NCI-H524 treated with DMSO at 0.1 percent for 48 hours (cell line): Measurements from ENCODE around the gene MAST4.

Experiments
- DNase-seq: peaks from one replicate; lab custom pipeline; 2025; lab: John Stamatoyannopoulos, UW

MAST4 gene

GRCh38 chr5:67020096-67020615, 424.0 kb downstream of the MAST4 start:
- DNase-seq = no peak

- DNase-seq = no peak
Measured at GRCh38 chr5:67021031-67021430, 424.8 kb downstream of the MAST4 start.

- DNase-seq = no peak
Measured at GRCh38 chr5:67021521-67021920, 425.3 kb downstream of the MAST4 start.

GRCh38 chr5:67021962-67022361, 425.8 kb downstream of the MAST4 start:
- DNase-seq = no peak

- DNase-seq = no peak
Measured at GRCh38 chr5:67025457-67025856, 429.3 kb downstream of the MAST4 start.

- DNase-seq = no peak
Measured at GRCh38 chr5:67026278-67026677, 430.1 kb downstream of the MAST4 start.

- DNase-seq = no peak
Measured at GRCh38 chr5:67027171-67027570, 431.0 kb downstream of the MAST4 start.

- DNase-seq = no peak
Measured at GRCh38 chr5:67028371-67028770, 432.2 kb downstream of the MAST4 start.

- no peak for DNase-seq
Measured at GRCh38 chr5:67028941-67029340, 432.7 kb downstream of the MAST4 start.

- DNase-seq = no peak
Measured at GRCh38 chr5:67029481-67029880, 433.3 kb downstream of the MAST4 start.

GRCh38 chr5:67030289-67031056, 434.3 kb downstream of the MAST4 start:
- no peak for DNase-seq

- DNase-seq = no peak
Measured at GRCh38 chr5:67031057-67031443, 434.9 kb downstream of the MAST4 start.

- no peak for DNase-seq
Measured at GRCh38 chr5:67031692-67032091, 435.5 kb downstream of the MAST4 start.

- DNase-seq = no peak
Measured at GRCh38 chr5:67032921-67033664, 436.9 kb downstream of the MAST4 start.

- no peak for DNase-seq
Measured at GRCh38 chr5:67033880-67034651, 437.9 kb downstream of the MAST4 start.

- DNase-seq = no peak
Measured at GRCh38 chr5:67035098-67035740, 439.0 kb downstream of the MAST4 start.

GRCh38 chr5:67037171-67037570, 441.0 kb downstream of the MAST4 start:
- DNase-seq = no peak

- DNase-seq = no peak
Measured at GRCh38 chr5:67038817-67039603, 442.8 kb downstream of the MAST4 start.

- no peak for DNase-seq
Measured at GRCh38 chr5:67042176-67043003, 446.2 kb downstream of the MAST4 start.

GRCh38 chr5:67043796-67044511, 447.8 kb downstream of the MAST4 start:
- DNase-seq = no peak
